GM10847 (cell line): ENCODE measurements around the gene PRKD3.

Source experiments
- POLR2A ChIP-seq: IDR thresholded peaks from 2 replicates; pipeline ENCODE4 v1.6.1; 2011; ENCODE audit not compliant: insufficient read length; ENCODE audit errors: extremely low read depth

Gene PRKD3

DNA sequence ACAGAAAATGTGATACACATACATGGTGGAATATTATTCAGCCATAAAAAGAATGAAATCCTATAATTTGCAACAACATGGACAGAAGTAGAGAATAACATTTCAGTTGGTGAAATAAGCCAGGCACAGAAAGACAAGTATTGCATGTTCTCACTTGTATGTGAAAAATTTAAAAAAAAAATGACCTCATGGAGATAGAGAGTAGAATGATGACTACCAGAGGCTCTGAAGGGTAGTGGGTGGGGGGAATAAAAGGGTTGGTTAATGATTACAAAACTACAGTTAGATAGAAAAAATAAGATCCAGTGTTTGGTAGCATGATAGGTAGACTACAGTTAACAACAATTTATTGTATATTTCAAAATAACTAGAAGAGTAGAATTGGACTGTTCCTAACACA is 24.5 kb downstream of the PRKD3 start:
- no peak for TF ChIP-seq POLR2A

DNA sequence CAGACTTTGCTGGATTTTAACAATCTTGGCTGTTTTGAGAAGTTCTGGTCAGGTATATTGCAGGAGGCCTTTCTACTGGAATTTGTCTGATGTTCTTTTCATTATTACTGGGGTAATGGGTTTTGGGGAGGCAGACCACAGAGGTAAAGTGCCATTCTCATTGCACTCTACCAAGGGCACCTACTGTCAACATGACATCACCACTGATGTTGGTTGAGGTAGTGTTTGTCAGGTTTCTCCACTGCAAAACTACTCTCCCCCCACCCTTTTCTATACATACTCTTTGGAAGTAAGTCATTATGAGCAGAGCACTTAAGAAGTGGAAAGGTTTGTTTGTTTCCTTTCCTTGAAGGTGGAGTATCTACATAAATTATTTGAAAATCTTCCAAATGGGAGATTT is 27.0 kb downstream of the PRKD3 start:
- no peak for TF ChIP-seq POLR2A

DNA sequence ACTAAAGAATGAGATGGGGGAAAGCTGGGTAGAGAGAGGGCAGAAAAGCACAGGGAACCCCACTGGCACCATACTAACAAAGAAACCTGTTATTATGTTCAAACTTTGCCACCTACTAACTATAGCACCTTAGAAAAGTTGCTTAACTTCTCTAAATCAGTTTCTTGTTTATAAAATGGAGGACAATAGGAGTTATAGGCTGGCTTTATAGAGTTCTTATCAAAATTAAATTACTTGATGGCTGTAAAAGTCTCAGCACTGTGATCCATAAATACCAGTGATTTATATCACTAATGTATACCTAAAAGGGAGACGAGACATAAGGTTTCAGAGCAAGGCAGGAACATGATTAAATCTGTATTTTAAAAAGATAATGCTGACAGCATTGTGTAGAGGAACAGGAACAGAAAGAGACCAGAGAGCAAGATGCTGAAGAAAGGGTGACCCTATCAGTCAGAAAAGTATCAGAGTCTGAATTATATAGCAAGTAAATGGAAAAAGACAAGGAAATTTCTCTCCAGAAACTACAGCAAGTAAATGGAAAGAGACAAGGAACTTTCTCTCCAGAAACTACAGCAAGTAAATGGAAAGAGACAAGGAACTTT is 29.1 kb downstream of the PRKD3 start:
- TF ChIP-seq POLR2A, result no peak

DNA sequence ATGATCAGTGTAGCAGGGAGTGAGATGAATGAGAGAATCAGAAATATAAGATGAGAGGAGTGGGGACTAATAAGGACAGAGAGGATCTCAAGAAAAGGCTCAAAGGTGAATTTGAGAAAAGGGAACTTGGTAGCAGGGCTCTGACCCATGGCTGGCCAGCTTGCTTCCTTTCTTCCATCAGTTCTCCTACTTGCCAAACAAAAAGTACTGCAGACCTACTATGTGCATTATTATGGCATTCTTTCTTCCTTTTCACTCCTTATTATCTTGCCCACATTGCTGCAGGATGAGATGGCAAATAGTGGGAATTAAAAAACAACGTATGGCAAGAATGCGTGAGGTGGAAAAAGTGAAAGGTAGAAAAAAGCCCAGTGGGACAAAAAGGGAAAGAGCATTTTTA is 33.0 kb downstream of the PRKD3 start:
- no peak for TF ChIP-seq POLR2A

DNA sequence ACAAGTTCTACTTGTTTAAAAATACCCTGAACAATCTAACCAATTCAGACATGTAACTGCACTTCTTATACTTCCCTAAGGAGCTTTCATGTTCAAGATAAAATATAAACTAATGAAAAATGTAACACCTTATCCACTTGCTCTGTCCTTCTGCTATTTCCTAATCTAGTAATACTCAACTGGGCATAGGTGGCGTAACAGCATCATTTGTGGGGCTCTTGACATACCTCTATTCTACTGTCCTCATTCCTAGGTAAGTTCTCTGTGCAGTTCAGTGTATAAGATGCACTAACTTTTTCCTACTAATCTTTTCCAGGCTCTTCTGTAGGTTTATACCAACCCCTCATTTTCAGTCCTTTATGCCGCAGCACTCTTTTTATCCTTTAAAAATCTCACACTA is 36.7 kb downstream of the PRKD3 start:
- no peak for TF ChIP-seq POLR2A

DNA sequence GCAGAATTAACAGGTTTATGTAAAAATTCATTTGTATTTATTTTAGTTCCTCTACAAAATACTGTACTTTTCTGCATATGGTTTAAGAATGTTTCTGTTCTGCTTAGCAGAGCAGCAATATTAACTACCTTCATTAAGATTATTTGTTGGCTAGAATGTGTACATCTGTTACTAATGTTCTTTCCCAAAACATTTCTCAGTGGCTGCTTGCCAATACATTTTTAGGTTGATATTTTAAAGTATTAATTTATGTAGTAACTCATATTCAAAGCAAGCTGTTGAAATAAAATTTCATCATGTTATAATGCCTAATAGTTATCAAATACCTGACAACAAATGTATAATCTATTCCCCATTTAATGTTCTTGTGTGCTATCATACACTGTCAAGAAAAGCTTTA is 40.3 kb downstream of the PRKD3 start:
- TF ChIP-seq POLR2A, result no peak

DNA sequence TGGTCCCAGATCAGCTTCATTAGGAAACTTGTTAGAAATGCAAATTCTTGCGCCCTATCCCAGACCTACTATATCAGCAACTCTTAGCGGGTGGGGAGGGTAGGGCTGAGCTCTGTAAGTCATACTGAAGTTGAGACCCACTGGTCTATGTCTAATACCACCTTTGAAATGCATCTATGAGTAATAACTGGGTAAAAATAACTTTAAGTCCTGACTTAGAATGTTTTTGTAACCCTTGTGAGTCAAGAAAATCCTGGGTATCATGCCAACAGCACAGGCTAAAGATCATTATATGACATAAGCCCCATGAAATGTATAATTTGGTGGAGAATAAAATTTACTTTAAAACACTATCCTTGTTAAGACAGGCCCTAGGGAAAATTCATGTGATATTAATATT is 41.4 kb downstream of the PRKD3 start:
- no peak for TF ChIP-seq POLR2A

DNA sequence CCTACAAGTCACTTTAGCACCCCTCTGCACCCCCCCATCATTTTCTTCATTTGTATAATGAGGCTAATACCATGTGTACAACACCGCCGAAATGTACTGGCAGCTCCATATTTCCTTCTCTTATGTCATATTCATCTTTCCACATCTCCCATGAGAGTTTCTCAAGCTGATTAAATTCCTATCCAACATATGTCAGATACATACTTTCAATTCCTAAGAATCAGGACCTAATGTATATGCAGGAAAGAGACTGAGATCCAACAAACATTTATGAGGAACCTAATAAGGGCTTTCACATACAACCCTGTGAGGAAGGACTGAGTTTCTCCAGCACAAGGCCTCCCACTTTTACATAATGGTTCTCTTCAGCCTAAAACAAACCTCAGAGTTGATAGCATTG is 41.9 kb downstream of the PRKD3 start:
- no peak for TF ChIP-seq POLR2A

DNA sequence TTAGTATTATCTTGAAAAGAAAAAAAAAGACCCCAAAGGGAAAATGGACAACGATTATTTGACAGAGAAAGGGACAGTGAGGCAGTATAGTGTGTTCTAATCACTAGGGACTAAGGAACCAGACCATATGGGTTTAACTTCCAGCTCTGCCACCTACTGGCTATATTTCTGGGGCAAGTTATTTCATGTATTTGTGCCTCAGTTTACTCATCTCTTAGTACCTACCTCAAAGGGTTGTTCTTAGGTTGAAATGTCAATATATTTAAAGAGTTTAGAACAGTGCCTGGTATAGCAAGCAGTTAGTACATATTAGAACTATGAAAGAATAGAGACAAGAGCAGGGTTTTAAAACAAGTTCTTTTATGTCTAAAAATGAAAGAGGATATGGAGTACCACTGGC is 42.7 kb downstream of the PRKD3 start:
- TF ChIP-seq POLR2A, result no peak

DNA sequence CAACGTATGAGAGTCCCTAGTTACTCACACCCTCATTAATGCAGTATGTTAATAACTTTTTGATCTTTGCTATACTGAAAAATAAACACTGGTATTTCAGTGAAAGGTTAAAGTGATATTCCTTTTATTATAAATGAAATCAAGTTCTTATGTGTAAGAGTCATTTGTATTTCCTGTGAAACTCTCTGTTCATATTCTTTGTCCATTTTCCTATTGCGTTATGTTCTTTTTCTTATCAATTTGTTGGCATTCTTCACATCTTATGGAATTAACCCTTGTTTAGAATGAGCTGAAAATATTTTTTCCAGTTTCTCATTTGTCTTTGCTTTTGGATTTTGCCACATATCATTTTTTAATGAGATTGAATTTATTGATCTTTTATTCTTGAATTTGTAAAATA is 48.3 kb downstream of the PRKD3 start:
- no peak for TF ChIP-seq POLR2A
